ENCODE data around the gene GCDH.
A peak's percentile ranks its signal among the peaks of the same experiment; 100 is the strongest.

The GCDH gene

GRCh38 chr19:12864143-12864542, 26.8 kb upstream of the GCDH start:
- Histone ChIP-seq H3K36me3 (ENCODE audit: control insufficient read depth in 5 of 5, insufficient read depth in 5 of 5, low read length in 5 of 5) (no peaks in the 10 kb centered on the region), H3K27ac (ENCODE audit: low read depth, low read length) (no peak overlapping the region)

GRCh38 chr19:12864721-12865715, 25.9 kb upstream of the GCDH start:
- peaks cover 0 to 11% (median 9%) of the 10 kb centered on the region in 5 donors for H3K4me1 ChIP-seq (ENCODE audit: control insufficient read depth in 5 of 5, insufficient read depth in 5 of 5, low read length in 5 of 5)
- no peak overlapping the region for H3K9ac ChIP-seq (ENCODE audit: low read length in 5 of 5)
- H3K27ac ChIP-seq (ENCODE audit: low read depth, low read length), result no peak overlapping the region
- H3K4me3 ChIP-seq (ENCODE audit: low read depth in 1 of 5, low read length in 5 of 5), result no peak overlapping the region
- peaks cover 4 to 20% (median 12%) of the 10 kb centered on the region in 5 donors for H3K27me3 ChIP-seq (ENCODE audit: control insufficient read depth in 5 of 5, insufficient read depth in 4 of 5, low read length in 5 of 5)
- H3K36me3 ChIP-seq (ENCODE audit: control insufficient read depth in 5 of 5, insufficient read depth in 5 of 5, low read length in 5 of 5), result no peaks in the 10 kb centered on the region
- H3K9me3 ChIP-seq (ENCODE audit: control insufficient read depth in 5 of 5, low read length in 5 of 5), result no peaks in the 10 kb centered on the region

More at GRCh38 chr19:12864143-12864542, 26.8 kb upstream of the GCDH start:
- peaks cover 0 to 11% (median 9%) of the 10 kb centered on the region in 5 donors for H3K4me1 ChIP-seq (ENCODE audit: control insufficient read depth in 5 of 5, insufficient read depth in 5 of 5, low read length in 5 of 5)
- H3K27me3 ChIP-seq (ENCODE audit: control insufficient read depth in 5 of 5, insufficient read depth in 4 of 5, low read length in 5 of 5), result peaks cover 4 to 20% (median 11%) of the 10 kb centered on the region in 5 donors
- H3K9ac ChIP-seq (ENCODE audit: low read length in 5 of 5), result no peak overlapping the region
- H3K4me3 ChIP-seq (ENCODE audit: low read depth in 1 of 5, low read length in 5 of 5), result no peak overlapping the region
- H3K9me3 ChIP-seq (ENCODE audit: control insufficient read depth in 5 of 5, low read length in 5 of 5), result no peaks in the 10 kb centered on the region

- Histone ChIP-seq H3K4me1 (ENCODE audit: control insufficient read depth in 5 of 5, insufficient read depth in 5 of 5, low read length in 5 of 5) (peaks cover 0 to 11% (median 9%) of the 10 kb centered on the region in 5 donors), H3K4me3 (ENCODE audit: low read depth in 1 of 5, low read length in 5 of 5) (no peak overlapping the region), H3K27me3 (ENCODE audit: control insufficient read depth in 5 of 5, insufficient read depth in 4 of 5, low read length in 5 of 5) (peaks cover 4 to 20% (median 12%) of the 10 kb centered on the region in 5 donors), H3K27ac (ENCODE audit: low read depth, low read length) (no peak overlapping the region), H3K9me3 (ENCODE audit: control insufficient read depth in 5 of 5, low read length in 5 of 5) (no peaks in the 10 kb centered on the region), H3K9ac (ENCODE audit: low read length in 5 of 5) (no peak overlapping the region), H3K36me3 (ENCODE audit: control insufficient read depth in 5 of 5, insufficient read depth in 5 of 5, low read length in 5 of 5) (no peaks in the 10 kb centered on the region)
Observed at GRCh38 chr19:12865746-12866415, 25.1 kb upstream of the GCDH start.

GRCh38 chr19:12866416-12867119, 24.4 kb upstream of the GCDH start:
- H3K27me3 ChIP-seq (ENCODE audit: control insufficient read depth in 5 of 5, insufficient read depth in 4 of 5, low read length in 5 of 5), result peaks cover 4 to 20% (median 12%) of the 10 kb centered on the region in 5 donors
- no peaks in the 10 kb centered on the region for H3K9me3 ChIP-seq (ENCODE audit: control insufficient read depth in 5 of 5, low read length in 5 of 5)
- H3K27ac ChIP-seq (ENCODE audit: low read depth, low read length), result no peak overlapping the region
- H3K9ac ChIP-seq (ENCODE audit: low read length in 5 of 5), result no peak overlapping the region
- H3K4me1 ChIP-seq (ENCODE audit: control insufficient read depth in 5 of 5, insufficient read depth in 5 of 5, low read length in 5 of 5), result peaks cover 0 to 11% (median 9%) of the 10 kb centered on the region in 5 donors
- H3K4me3 ChIP-seq (ENCODE audit: low read depth in 1 of 5, low read length in 5 of 5), result no peak overlapping the region
- no peaks in the 10 kb centered on the region for H3K36me3 ChIP-seq (ENCODE audit: control insufficient read depth in 5 of 5, insufficient read depth in 5 of 5, low read length in 5 of 5)

- Histone ChIP-seq H3K27ac (ENCODE audit: low read depth, low read length) (no peak overlapping the region), H3K27me3 (ENCODE audit: control insufficient read depth in 5 of 5, insufficient read depth in 4 of 5, low read length in 5 of 5) (peaks cover 4 to 16% (median 12%) of the 10 kb centered on the region in 5 donors), H3K36me3 (ENCODE audit: control insufficient read depth in 5 of 5, insufficient read depth in 5 of 5, low read length in 5 of 5) (no peaks in the 10 kb centered on the region), H3K4me3 (ENCODE audit: low read depth in 1 of 5, low read length in 5 of 5) (peak overlapping the region in 3 of 5 donors; percentile 43 to 51 (median 48)), H3K4me1 (ENCODE audit: control insufficient read depth in 5 of 5, insufficient read depth in 5 of 5, low read length in 5 of 5) (peaks cover 0 to 11% (median 9%) of the 10 kb centered on the region in 5 donors), H3K9me3 (ENCODE audit: control insufficient read depth in 5 of 5, low read length in 5 of 5) (no peaks in the 10 kb centered on the region), H3K9ac (ENCODE audit: low read length in 5 of 5) (no peak overlapping the region)
Observed at GRCh38 chr19:12867120-12868099, 23.6 kb upstream of the GCDH start.

- H3K4me3 ChIP-seq (ENCODE audit: low read depth in 1 of 5, low read length in 5 of 5), result no peak overlapping the region
- no peak overlapping the region for H3K27ac ChIP-seq (ENCODE audit: low read depth, low read length)
- H3K9me3 ChIP-seq (ENCODE audit: control insufficient read depth in 5 of 5, low read length in 5 of 5), result peaks cover 0 to 5% (median 0%) of the 10 kb centered on the region in 5 donors
- H3K27me3 ChIP-seq (ENCODE audit: control insufficient read depth in 5 of 5, insufficient read depth in 4 of 5, low read length in 5 of 5), result peaks cover 4 to 16% (median 12%) of the 10 kb centered on the region in 5 donors
- H3K36me3 ChIP-seq (ENCODE audit: control insufficient read depth in 5 of 5, insufficient read depth in 5 of 5, low read length in 5 of 5), result no peaks in the 10 kb centered on the region
- H3K4me1 ChIP-seq (ENCODE audit: control insufficient read depth in 5 of 5, insufficient read depth in 5 of 5, low read length in 5 of 5), result peaks cover 0 to 17% (median 12%) of the 10 kb centered on the region in 5 donors
- H3K9ac ChIP-seq (ENCODE audit: low read length in 5 of 5), result no peak overlapping the region
Observed at GRCh38 chr19:12868540-12869112, 22.3 kb upstream of the GCDH start.

- Histone ChIP-seq H3K4me3 (ENCODE audit: low read depth in 1 of 5, low read length in 5 of 5) (no peak overlapping the region), H3K27me3 (ENCODE audit: control insufficient read depth in 5 of 5, insufficient read depth in 4 of 5, low read length in 5 of 5) (peaks cover 4 to 16% (median 12%) of the 10 kb centered on the region in 5 donors), H3K9me3 (ENCODE audit: control insufficient read depth in 5 of 5, low read length in 5 of 5) (peaks cover 0 to 5% (median 0%) of the 10 kb centered on the region in 5 donors), H3K36me3 (ENCODE audit: control insufficient read depth in 5 of 5, insufficient read depth in 5 of 5, low read length in 5 of 5) (peaks cover 0 to 19% (median 15%) of the 10 kb centered on the region in 5 donors), H3K27ac (ENCODE audit: low read depth, low read length) (no peak overlapping the region), H3K4me1 (ENCODE audit: control insufficient read depth in 5 of 5, insufficient read depth in 5 of 5, low read length in 5 of 5) (peaks cover 0 to 19% (median 12%) of the 10 kb centered on the region in 5 donors), H3K9ac (ENCODE audit: low read length in 5 of 5) (no peak overlapping the region)
Observed at GRCh38 chr19:12871681-12872080, 19.3 kb upstream of the GCDH start.

GRCh38 chr19:12872255-12872654, 18.7 kb upstream of the GCDH start:
- Histone ChIP-seq H3K9me3 (ENCODE audit: control insufficient read depth in 5 of 5, low read length in 5 of 5) (peaks cover 0 to 5% (median 0%) of the 10 kb centered on the region in 5 donors), H3K9ac (ENCODE audit: low read length in 5 of 5) (no peak overlapping the region), H3K4me3 (ENCODE audit: low read depth in 1 of 5, low read length in 5 of 5) (no peak overlapping the region), H3K27ac (ENCODE audit: low read depth, low read length) (no peak overlapping the region), H3K27me3 (ENCODE audit: control insufficient read depth in 5 of 5, insufficient read depth in 4 of 5, low read length in 5 of 5) (peaks cover 3 to 14% (median 12%) of the 10 kb centered on the region in 5 donors), H3K4me1 (ENCODE audit: control insufficient read depth in 5 of 5, insufficient read depth in 5 of 5, low read length in 5 of 5) (peaks cover 0 to 16% (median 10%) of the 10 kb centered on the region in 5 donors), H3K36me3 (ENCODE audit: control insufficient read depth in 5 of 5, insufficient read depth in 5 of 5, low read length in 5 of 5) (peaks cover 0 to 23% (median 15%) of the 10 kb centered on the region in 5 donors)

Data from subcutaneous abdominal adipose tissue (tissue), 5 donors.